Measurements from ENCODE around the gene ERAP2. TPM values are rescaled to one million over a fixed set of nuclear protein-coding genes. Genes with fewer than 3 reads are reported as not detected.
A peak's percentile ranks its signal among the peaks of the same experiment; 100 is the strongest.

Gene ERAP2
- total RNA-seq, 2 experiments from 2014 or later = 43.0 to 44.5 TPM

- Mint-ChIP-seq H3K4me1 (ENCODE audit: low read depth) (peaks cover 18% of the 10 kb centered on the region), H3K27me3 (peaks cover 2% of the 10 kb centered on the region), H3K9me3 (no peaks in the 10 kb centered on the region), H3K27ac (no peak overlapping the region), H3K4me3 (no peak overlapping the region), H3K36me3 (ENCODE audit: low read depth) (no peaks in the 10 kb centered on the region)
- ChIA-PET POLR2A (interaction anchor here (0.6 kb wide), 1 partner anchor 1179 kb away, joined by 3 read pairs; no protein-coding TSS in a partner anchor), CTCF (no interaction called here)
- ATAC-seq (peak; percentile 34), DNase-seq (no peak)
- TF ChIP-seq CTCF (IDR thresholded peaks at IDR 0.05) = no peak
- intact Hi-C loops (cut with micrococcal nuclease) = no loop called here
Observed at GRCh38 chr5:96843140-96843539, 33.2 kb upstream of the ERAP2 start.

DNA sequence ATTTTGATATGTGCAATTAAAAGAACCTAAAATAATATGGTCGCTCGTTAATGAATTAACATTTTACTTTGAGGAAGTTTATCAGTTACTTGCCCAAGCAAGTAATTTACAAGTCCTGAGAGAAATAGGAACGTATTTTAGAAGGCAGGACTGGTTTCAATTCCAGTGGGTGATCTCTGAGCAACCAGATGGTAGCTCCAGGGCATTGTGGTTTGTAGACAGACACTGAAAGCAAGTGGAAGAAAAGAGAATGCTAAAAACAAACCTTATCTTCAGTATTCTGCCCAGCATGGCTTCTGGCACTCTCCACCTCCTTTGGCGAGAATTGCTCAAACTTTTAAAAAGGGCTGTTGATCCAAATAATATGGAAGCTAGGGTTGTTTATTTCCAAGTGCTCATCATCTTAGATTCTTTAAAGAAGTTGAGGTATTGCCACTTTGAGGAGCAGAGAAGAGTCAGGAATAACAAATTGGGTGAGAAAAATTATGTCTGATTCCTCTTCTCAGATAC is 31.8 kb upstream of the ERAP2 start:
- peaks cover 13% of the 10 kb centered on the region for H3K4me1 Mint-ChIP-seq (ENCODE audit: low read depth)
- POLR2A ChIA-PET = interaction anchor here (1.2 kb wide), 1 partner anchor 16 kb away, joined by 4 read pairs; no protein-coding TSS in a partner anchor
- H3K4me3 Mint-ChIP-seq = no peak overlapping the region
- peaks cover 4% of the 10 kb centered on the region for H3K27me3 Mint-ChIP-seq
- CTCF ChIA-PET = interaction anchor here (1.1 to 1.4 kb wide), 2 partner anchors 317 to 318 kb away, joined by 3 read pairs; no protein-coding TSS in a partner anchor
- H3K27ac Mint-ChIP-seq = no peak overlapping the region
- no peaks in the 10 kb centered on the region for H3K36me3 Mint-ChIP-seq (ENCODE audit: low read depth)
- no peak for ATAC-seq
- intact Hi-C loops (cut with micrococcal nuclease) = no loop called here
- H3K9me3 Mint-ChIP-seq = no peaks in the 10 kb centered on the region
- no peak for TF ChIP-seq CTCF (IDR thresholded peaks at IDR 0.05)
- no peak for DNase-seq

GRCh38 chr5:96851312-96852062 is 24.8 kb upstream of the ERAP2 start:
- H3K4me3 Mint-ChIP-seq = no peak overlapping the region
- peaks cover 4% of the 10 kb centered on the region for H3K27me3 Mint-ChIP-seq
- H3K4me1 Mint-ChIP-seq (ENCODE audit: low read depth) = no peaks in the 10 kb centered on the region
- TF ChIP-seq CTCF (IDR thresholded peaks at IDR 0.05) = no peak
- intact Hi-C loops (cut with micrococcal nuclease) = no loop called here
- H3K27ac Mint-ChIP-seq = no peak overlapping the region
- ChIA-PET CTCF (no interaction called here), POLR2A (no interaction called here)
- H3K9me3 Mint-ChIP-seq = no peaks in the 10 kb centered on the region
- ATAC-seq = no peak
- H3K36me3 Mint-ChIP-seq (ENCODE audit: low read depth) = no peaks in the 10 kb centered on the region
- no peak for DNase-seq

DNA sequence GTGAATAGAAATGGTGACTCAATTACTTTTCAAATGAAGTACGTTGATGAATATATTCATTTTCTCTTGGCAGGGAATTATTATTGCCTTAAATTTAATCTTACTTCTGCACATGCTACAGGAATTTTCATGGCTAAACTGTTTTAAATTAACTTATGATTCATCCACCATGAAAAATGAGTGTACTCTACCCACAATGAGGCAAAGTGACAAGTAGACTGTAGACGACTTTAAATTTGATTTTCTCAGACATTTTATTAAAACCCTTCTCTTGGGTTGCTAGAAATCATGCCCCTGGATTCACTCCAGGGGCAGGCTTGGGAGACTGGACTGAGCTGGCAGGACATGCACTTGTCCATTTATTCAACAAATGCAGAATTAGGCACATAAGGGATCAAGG is 23.5 kb upstream of the ERAP2 start:
- Mint-ChIP-seq H3K4me1 (ENCODE audit: low read depth) (no peaks in the 10 kb centered on the region), H3K4me3 (no peak overlapping the region), H3K36me3 (ENCODE audit: low read depth) (no peaks in the 10 kb centered on the region), H3K9me3 (no peaks in the 10 kb centered on the region), H3K27ac (no peak overlapping the region), H3K27me3 (peaks cover 2% of the 10 kb centered on the region)
- POLR2A ChIA-PET = no interaction called here
- DNase-seq (no peak), ATAC-seq (no peak)
- intact Hi-C loops (cut with micrococcal nuclease) = no loop called here
- TF ChIP-seq CTCF (IDR thresholded peaks at IDR 0.05) = no peak
- CTCF ChIA-PET = interaction anchor here (0.6 to 1.2 kb wide), 2 partner anchors 16 to 188 kb away, joined by 3 read pairs; no protein-coding TSS in a partner anchor

DNA sequence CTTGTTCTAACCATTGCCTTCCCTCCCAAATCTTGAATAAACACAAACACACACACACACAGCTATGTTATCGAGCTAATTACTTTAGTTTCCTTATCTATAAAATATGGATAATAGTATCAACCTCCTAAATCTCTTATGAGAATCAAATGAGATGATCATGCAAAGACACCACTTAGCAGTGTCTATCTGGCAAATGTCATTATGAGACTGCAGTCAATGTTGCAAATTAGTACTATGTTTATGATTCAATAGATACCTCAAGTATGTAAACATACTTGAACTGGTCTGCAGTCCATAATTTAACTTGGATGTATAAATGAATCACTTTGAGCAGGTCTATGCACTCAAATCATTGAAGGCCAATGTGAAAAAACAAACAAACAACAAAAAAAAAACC is 22.2 kb upstream of the ERAP2 start:
- no peak overlapping the region for H3K4me3 Mint-ChIP-seq
- H3K9me3 Mint-ChIP-seq = no peaks in the 10 kb centered on the region
- intact Hi-C loops (cut with micrococcal nuclease) = no loop called here
- no peak for TF ChIP-seq CTCF (IDR thresholded peaks at IDR 0.05)
- CTCF ChIA-PET = interaction anchor here (1.5 kb wide), 1 partner anchor 15 kb away, joined by 7 read pairs; no protein-coding TSS in a partner anchor
- POLR2A ChIA-PET = no interaction called here
- DNase-seq (no peak), ATAC-seq (no peak)
- H3K36me3 Mint-ChIP-seq (ENCODE audit: low read depth) = no peaks in the 10 kb centered on the region
- H3K27ac Mint-ChIP-seq = no peak overlapping the region
- no peaks in the 10 kb centered on the region for H3K27me3 Mint-ChIP-seq
- no peaks in the 10 kb centered on the region for H3K4me1 Mint-ChIP-seq (ENCODE audit: low read depth)

Measured in activated CD8-positive, alpha-beta T cell treated with anti-CD3 and anti-CD28 coated beads for 36 hours (primary cell).